HG03280 (cell line): ENCODE results near the gene COL18A1.

Experiments used
- ATAC-seq: cut with Tn5 transposase; IDR thresholded peaks from one replicate; pipeline ENCODE4 v1.9.1; 2021; ENCODE audit warnings: mild to moderate bottlenecking, moderate library complexity; ENCODE audit not compliant: unreplicated experiment

Gene COL18A1

DNA sequence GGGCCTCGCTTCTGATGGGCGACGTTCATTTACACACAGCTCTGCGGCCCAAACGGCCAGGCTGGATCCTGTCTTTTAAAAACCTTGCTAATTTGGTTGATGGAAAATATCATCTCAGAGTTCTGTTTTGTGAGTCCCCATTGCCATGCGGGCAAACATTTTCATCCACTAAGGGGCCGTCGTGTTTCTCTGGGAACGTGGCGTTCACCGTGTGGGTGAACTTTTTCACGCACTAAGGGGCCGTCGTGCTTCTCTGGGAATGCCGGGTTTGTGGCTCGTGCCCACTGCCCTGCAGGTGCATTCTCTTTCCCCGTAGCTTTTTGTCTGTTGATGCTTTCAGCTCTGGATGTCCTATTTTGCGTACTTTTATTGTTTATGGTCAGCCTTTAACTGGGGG, 6.8 kb downstream of the COL18A1 start:
- no peak for ATAC-seq

DNA sequence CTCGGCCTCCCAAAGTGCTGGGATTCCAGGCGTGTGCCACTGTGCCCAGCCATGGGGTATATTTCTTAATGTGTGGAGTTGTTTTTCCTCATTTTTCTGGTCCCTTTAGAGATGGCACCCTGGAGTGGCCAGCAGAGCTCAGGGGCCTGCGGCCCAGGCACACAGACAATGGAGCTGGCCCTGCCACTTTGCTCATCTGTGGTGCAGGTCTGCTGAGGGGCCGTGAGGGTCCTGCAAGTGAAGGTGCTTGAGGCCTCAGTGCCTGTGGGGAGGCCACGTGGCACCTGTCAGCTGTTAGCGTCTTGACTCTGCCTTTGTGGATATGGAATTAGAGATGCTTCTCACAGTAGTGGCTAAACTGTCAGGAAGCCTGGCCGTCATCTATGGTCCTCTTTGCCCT, 7.5 kb downstream of the COL18A1 start:
- ATAC-seq = no peak

DNA sequence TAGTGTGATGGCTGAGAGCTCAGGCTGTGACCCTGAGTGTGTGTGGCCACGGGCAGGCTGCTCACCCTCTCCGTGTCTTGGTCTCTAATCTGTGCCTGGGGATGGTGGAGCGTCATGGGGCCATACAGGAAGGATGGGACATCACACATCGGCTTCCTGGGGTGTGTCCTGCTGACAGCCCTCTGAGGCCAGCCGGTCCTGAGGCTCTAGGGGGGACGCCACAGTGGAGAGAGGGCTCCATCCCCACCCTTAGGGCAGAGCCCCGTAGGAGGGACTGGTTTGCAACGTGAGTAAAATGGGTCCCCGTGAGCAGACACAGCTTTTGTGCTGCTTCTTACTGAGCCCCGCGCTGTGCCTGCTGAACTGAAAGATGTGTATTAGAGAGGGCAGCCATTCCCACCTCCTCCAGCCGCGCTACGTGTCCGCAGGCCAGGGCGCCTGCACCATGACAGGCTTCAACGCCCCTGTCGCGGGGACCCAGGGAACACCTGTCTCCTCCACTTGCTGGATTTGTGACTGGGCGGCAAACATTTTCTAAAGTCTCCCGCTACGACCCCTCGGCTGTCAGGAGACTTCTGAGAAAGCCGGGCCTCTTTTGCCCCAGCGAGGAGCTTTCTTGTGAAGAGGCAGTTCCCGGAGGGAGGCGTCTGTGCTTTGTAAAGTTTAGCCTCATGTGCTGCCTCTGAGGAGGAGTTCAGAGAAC, 8.1 kb downstream of the COL18A1 start:
- ATAC-seq = no peak

DNA sequence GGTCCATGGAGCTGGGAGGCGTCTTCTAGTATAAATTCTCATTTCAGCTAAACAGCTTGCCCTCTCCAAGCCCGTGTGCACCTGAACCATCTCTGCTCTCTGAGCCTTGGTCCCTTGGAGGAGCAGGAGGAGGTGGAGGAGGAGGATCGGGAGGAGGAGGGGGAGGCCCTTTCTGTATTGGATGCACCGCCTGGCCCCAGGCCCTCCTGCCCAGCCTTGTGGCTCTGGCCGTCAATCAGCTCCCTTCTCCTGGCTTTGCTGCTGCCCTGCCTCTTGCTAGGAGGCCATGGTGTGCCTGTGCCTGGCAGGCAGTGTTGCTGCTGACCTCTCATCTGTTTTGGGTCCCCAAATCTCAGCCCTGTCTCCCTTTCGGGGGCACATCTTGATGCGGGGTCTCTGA, 9.0 kb downstream of the COL18A1 start:
- no peak for ATAC-seq

DNA sequence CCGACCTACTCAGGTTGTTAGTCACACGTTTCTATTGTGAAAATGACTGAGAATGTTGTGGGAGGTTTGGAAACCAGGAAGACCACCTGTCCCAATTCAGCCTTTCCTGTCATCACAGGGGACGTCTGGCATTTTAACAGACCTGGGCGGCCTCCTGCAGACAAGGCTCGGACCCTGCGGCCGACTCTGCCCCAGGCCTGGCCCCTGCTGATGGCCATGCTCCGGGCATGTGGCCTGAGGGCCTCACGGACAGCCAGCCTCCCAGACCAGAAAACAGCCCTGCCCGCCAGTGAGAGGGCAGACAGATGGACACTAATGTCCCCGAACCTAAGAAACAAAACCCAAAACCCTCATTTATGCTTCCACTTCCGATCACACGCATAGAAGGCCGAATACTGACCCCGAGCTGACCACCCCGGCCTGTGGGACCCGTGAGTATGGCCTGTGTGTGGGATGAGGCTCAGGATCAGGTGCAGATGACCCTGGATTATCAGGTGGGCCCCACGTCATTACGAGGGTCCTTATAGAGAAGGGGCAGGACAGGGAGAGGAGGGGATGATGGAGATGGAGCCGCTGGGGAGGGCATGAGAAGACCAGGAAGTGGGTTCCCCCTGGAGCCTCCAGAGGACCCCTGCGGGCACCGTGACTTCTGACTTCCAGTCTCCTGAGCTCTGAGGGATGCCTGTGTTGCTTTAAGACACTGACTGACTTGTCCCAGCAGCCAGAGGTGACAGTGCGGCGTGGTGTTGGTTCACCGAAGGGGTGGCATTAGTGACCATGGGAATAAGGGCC, 9.6 kb downstream of the COL18A1 start:
- no peak for ATAC-seq

DNA sequence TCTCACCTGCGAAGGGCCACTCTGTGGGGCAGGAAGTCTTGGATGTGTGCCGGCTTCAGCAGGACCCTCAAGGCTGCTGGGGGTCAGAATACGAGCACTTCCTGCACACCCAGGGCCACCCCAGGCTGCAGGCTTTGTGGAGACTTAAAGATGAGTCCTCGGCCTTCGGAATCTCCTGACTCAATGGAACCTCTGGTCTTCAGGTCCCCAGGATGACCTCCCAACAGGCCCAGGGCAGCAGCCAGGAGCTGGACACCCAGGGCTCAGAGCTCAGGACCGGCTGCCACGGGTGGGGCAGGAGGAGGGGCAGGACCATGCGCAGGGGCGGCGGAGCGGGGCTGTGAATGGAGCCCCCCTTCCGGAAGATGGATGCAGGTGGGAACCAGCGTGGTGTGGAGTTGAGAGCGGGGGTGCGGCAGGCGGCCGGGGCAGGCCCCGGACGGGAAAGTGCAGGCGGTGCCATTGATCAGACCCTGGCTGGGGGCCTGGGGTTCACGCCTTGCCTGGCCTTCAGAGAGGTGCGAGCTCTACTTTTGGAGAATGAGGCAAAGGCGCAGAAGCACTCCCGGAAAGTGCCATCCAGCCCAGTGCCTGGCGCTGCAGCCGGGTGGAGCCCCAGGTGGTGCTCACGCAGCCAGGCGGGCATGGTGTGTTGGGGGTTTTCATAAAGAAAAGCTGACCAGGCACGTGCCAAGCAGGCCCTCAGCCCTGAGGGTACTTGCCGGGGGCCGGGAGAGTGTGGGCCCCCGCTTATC, 10.4 kb downstream of the COL18A1 start:
- no peak for ATAC-seq

DNA sequence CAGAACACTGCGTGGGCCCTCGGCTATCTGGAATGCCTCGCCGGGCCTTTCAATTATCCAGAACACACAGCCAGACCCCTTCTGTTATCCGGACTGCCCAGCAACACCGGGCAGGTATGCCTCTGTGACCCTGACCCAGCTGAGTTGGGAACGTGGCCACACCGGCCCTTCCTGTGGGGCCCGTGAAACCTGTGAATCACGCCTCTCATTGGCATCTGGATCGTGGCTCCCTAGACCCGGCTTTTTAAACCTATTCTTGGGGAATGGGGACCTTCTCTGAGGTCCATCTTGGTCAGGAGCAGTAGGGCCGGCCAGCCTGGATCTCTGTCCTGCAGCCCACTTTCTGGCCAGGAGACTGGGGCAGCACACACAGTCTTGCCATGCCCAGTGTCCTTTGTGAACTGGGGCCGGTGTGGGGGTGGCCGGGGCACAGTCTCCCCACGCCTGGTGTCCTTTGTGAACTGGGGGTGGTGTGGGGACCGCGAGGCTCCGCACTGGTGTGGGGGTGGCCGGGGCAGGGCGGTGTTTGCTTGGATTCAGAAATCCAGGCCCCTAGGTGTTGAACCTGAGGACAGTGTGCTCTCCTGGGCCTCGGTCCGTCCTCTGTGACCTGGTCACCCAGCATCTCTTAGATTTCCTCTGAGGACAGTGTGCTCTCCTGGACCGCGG, 11.1 kb downstream of the COL18A1 start:
- no peak for ATAC-seq

DNA sequence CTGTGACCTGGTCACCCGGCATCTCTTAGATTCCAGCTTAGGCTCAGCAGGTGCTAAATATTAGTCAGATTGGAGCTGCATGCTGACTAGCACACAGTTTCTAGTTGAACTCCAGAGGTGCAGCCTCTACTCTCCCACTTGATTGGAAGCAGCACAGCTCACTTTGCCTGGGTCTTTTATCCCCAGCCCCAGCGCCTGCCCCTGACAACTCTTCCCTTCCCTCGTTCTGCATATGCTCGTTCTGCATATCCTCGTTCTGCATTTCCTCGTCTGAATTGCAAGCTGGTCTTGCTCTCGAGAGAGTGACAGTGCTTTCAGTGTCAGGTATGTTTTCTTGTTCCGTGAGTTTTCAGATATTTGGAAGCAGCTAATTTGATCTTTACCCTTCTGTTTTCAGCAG, 11.7 kb downstream of the COL18A1 start:
- ATAC-seq = no peak

DNA sequence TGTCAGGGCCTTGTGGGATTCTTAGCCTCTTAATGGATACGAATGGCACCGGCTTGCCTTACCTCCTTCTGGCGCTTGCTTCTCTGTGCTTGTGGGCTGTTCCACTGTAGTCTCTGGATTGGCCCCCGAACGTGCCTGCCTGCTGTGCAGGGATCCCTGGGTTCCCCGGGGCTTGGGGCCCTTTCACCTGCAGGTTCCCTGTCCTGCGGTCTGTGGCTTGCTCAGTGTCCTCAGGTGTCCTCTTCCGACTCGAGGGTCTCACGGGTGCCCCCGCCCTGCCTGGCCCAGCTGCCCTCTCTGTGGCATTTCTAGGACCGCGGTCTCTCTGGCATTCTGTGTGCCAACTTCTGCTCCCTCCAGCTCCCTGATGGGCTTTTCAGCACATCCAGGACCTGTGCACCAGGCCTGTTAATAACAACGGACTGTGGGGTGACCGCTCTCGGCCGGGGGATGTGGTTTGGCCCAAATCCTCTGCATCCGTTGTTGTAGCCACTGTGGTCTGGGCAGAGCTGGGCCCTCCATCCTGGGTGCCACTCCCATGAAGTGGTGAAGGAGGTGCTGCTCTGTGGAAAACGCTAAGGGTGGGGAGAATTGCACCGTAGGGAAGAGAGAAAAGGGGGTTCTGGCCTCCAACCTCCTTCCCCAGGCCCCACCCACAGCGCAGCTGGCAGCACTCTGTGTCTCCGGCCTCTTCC, 12.4 kb downstream of the COL18A1 start:
- ATAC-seq = no peak

DNA sequence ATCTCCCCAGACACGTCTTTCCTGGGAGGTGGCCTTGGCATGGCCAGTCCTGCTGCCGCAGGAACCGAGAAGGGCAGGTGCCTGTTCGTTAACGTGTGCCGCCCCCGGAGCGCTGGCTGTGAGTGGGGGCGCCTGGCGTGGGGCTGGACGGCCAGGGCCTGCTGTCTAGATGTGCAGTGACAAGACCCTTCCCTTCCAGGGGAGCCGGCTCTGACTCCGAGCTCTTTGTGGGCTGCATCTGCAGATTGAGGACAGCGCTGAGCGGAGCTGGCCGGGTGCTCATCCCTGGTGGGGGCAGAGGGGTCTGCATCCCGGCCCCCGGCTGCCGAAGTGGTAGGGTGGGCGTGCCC, 13.0 kb downstream of the COL18A1 start:
- ATAC-seq = no peak

DNA sequence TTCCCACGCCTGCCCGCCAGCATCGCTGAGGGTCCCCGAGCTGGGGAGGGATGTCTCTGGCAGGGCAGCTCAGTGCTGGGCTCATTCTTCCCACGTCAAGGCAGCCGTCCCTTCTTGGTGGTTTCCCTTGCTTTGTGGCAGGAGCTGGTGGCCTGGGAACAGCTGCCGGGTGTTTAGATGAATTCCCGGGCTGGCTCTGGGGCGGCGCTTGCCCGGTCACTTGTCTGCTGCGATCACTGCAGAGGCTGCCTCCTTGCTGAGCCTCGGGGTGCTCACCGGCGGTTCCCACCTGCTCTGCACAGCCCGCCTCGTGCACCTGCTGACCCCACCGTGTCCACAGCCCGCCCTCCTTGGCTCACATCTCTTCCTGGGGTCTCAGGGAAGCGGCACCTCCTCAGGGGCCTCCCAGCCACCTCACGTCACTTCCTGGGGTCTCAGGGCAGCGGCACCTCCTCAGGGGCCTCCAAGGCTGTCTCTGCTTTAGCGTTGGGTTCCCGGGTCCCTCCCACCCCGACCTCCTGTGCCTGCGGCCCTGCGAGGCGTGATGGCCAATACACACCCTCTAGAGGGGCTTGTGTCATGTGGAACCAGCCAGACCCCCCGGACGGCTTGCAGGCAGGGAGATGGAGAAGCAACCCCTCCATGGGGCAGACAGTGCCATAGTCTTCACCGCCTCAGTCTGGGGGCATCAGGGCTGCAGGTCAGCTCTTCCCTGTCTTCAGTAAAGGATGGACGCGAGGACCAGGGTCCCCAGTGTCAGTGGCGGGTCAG, 13.5 kb downstream of the COL18A1 start:
- no peak for ATAC-seq

DNA sequence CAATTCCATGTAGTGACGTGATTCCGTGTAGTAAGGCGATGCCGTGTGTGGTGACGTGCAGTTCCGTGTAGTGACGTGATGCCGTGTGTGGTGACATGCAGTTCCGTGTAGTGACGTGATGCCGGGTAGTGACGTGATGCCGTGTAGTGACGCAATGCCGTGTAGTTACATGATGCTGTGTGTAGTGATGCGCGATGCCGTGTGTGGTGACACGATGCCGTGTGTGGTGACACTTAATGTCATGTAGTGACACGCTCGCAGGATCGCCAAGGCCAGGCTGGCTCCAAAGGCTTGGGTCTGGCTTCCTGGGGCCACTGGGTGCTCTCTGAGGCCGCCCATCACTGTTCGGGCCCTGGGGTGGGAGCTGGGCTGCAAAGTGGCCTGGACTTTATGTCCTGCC, 14.2 kb downstream of the COL18A1 start:
- no peak for ATAC-seq

DNA sequence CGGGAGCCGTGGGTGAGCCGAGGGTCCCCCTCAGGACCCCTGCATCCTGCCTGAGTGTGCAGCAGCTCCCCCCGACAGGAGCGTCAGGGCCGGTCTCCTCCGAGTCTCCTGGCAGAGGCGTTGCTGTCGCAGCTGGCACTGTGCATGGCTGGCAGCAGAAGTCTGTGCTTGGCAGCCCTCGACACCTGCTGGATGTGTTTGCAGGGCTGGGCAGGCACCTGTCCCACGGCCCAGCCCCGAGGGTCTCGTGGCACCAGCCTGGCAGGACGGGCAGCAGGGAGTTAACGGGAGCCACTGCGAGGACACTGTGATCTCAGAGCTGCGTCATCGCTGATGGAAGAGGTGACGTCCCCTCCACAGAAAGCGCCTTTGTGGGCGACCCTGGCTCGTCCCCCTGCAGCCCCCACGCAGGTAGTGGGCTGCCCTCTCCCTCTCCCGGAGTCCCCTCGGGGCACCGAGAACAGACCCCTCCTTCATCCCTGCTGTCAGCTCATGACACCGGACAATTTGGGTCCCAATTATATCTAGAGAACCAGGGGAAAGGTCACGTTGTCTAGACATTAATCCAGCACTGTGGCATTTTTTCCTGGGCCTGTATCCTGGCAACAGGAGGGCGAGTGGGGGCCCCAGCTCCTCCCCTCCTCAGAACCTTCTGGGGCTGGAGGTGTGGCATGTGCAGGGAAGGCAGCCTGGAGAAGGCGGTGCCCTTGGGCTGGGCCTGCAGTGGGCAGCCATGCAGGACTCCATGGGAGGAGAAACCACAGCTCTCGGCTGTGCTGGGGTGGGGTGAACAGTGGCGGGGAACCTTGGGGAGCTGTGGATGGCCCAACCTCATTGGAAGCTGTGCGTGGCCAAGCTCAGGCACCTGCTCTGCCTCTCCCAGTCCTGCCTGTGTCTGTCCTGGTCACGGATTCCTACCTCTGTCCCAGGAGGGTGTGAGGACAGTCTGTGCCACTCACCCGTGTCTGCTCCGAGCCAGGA, 15.4 kb downstream of the COL18A1 start:
- no peak for ATAC-seq

DNA sequence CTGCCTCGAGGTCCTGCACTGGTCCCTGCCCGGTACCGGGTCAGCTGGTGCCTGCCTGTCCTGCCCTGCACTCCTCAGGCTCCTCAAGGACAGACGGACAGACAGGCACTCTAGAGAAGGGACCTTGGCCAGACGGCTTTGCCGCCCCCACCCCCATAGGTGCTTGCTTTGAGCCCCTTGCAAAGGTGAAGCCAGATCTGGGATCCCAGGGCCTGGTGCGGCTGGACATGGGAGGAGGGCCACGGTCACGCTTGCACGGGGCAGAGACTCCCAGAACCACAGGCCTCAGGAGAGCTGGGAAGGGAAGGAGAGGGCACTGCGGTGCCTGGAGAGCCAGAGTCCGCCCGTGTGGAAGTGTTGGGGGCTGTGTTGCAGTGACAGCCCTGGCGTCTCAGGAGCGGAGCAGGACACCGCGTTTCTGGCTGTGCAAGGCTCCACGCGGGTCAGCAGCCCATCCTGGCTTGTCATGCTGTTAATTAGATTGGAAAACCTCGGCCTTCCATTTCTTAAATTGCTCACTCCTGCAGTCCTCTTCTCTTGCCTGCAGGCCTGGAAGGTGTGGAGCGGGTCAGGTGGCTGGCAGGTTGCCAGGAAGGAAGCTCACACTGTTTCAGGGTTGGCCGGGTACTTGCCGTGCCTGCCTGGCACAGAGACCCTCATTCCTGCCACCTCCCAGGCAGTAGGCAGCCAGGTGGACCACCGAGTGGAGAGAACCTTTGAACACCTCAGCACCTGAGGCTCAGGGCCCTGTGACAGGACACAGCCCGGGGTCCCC, 16.3 kb downstream of the COL18A1 start:
- no peak for ATAC-seq

DNA sequence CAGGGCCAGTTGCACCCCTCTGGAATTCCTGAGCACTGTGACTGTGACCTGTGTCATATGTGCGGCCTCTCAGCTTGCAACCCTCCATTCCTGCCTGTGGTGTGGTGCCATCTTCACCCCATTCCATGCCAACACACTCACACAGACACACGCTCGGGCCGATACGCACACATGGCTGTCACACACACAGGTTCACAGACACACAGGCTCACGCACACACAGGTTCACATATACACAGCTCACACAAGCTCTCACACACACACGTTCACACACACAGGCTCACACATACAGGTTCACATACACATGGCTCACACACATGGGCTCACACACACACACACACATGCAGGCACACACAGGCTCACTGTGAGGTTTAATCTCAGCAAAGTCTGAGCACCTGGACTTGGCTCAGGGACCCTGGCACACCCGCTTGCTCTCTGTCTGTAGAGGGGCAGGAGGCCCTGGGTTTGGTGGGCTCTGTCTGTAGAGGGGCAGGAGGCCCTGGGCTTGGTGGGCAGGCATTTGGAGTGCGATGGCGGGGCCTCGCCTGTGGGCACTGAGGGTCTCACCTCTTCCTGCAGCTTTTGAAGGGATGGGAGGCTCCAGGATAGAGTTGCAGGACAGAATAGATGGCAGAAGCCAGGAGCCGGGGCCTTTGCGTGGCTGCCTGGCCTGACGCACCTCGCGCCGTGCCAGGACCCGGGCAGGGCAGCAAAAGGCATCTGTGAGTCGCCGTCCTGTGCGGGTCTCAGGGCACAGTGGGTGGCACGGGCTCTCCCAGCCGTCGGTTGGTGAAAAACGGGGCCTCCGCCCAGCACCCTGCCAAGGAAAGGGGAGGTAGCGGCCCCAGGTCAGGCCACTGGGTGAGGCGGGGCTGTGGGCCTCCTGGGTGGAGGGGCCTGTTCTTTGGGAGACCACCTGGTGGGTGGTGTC, 17.1 kb downstream of the COL18A1 start:
- ATAC-seq = no peak

DNA sequence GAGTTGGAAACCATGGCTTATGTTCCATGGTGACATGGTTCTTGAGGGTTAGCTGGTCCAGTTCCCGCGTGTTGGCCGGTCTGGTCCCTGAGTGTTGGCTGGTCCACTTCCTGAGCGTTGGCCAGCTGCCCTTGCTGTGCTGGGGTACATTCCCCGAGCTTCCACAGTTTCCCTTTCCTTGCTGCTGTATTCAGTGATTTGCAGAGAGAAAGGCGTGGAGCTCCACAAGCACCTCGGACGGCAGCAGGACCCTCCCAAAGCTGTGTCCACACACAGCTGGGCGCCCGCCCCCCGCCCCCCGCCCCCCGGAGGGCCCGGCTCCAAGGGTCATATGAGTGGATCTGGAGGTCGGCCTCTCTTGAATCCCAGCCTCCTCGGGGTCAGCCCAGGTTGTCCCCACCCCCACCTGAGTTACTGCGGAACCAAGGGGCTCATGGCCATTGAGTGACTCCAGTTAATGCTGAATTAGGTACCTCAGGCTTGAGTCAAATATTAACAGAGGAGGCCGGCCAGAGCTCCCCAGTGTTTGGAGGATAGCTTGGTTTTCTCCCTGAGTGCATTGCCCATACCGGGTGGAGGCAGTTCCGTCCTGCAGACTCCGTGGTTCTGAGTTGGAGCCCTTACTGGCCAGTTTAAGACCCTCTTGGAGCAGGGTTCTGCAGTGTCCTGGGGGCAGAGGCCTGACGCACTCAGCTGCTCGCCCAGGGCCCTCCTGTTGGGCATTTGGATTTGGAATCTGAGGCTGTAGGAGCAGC, 18.4 kb downstream of the COL18A1 start:
- ATAC-seq = no peak
